Mesodermal cell (in vitro differentiated cells): ENCODE results near the gene DIPK1B.

Experiments used
- H3K27ac ChIP-seq: 2 replicates; pipeline ENCODE4 v1.7.0; 2013; ENCODE audit warnings: mild to moderate bottlenecking, low read depth, low read length, moderate library complexity; ENCODE audit not compliant: severe bottlenecking
- H3K36me3 ChIP-seq: 2 replicates; pipeline ENCODE4 v1.7.1; 2013; ENCODE audit warnings: mild to moderate bottlenecking, low read length, moderate library complexity; ENCODE audit not compliant: control insufficient read depth, insufficient read depth
- H3K4me1 ChIP-seq: one replicate; pipeline ENCODE4 v1.7.1; 2013; ENCODE audit warnings: mild to moderate bottlenecking, low read length; ENCODE audit not compliant: insufficient read depth, control insufficient read depth, poor library complexity, severe bottlenecking
- H3K4me3 ChIP-seq: 2 replicates; pipeline ENCODE4 v1.7.0; 2013; ENCODE audit warnings: low read length, control low read depth, mild to moderate bottlenecking; ENCODE audit not compliant: insufficient read depth, poor library complexity, severe bottlenecking; ENCODE audit errors: extremely low read depth
- H3K9me3 ChIP-seq: 2 replicates; pipeline ENCODE4 v1.7.1; 2013; ENCODE audit warnings: mild to moderate bottlenecking, low read length, moderate library complexity; ENCODE audit not compliant: control insufficient read depth
- WGBS, 2 experiments: methylation state at CpG; one replicate each; pipeline ENCODE4 v1.1.5; 2013; ENCODE audit warnings: missing lambda C conversion rate in 2 of 2; ENCODE audit not compliant: insufficient coverage in 2 of 2; 5-methylcytosine and 5-hydroxymethylcytosine counted together

DIPK1B gene

DNA sequence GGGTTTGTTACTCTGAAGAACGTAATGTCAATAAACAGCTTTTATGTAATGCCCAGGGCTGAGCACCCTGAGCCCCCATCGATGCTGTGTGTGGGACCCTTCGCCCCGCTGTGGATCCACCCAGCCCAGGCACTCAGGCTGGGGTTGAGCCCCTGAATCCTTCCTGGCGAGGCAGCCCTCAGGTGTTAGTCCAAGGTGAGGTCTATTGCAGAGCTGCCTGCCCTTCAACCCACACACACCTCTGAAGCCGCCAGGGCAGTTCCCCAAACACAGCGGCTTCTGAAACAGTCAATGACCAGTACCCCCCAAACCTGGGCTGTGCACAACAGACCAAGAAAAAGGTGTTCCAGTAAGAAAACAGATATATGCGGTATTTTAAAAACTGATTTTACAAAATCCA lies 11.6 kb downstream of the DIPK1B start:
- peaks cover 58% of the 10 kb centered on the region for H3K36me3 ChIP-seq

GRCh38 chr9:136724772-136725171 lies 12.4 kb downstream of the DIPK1B start:
- no peak overlapping the region for H3K4me3 ChIP-seq
- peaks cover 35% of the 10 kb centered on the region for H3K4me1 ChIP-seq
- no peaks in the 10 kb centered on the region for H3K9me3 ChIP-seq
- WGBS, 2 experiments, result 100% methylated on average over 1 to 2 of the region's 7 CpGs
- peaks cover 58% of the 10 kb centered on the region for H3K36me3 ChIP-seq
- H3K27ac ChIP-seq, result no peak overlapping the region

More for the DNA sequence above, 11.6 kb downstream of the DIPK1B start:
- Histone ChIP-seq H3K27ac (no peak overlapping the region), H3K9me3 (no peaks in the 10 kb centered on the region), H3K4me1 (peaks cover 31% of the 10 kb centered on the region), H3K4me3 (no peak overlapping the region)
- WGBS, 2 experiments, result 96 to 100% methylated on average over 4 of the region's 8 CpGs

DNA sequence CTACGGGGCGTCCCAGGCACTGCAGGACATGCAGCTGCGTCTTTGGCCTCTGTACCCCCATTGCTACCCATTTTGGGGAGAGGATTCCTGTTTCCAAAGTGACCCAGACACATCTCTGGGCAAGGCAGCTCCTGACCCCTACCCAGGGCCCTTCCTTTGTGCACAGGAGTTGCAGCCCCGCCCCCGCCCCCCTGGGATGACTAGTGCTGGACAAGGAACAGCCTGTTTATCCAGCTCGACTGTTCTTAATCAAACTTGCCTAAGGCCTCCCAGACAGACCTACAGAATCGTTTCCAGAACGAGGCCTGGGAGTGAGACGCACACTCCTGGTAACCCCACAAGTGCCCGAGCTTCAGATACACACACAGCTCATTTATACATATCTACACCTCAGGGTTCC lies 13.2 kb downstream of the DIPK1B start:
- Histone ChIP-seq H3K36me3 (peaks cover 58% of the 10 kb centered on the region), H3K27ac (peak overlapping the region; percentile 59), H3K4me3 (peak overlapping the region; percentile 74), H3K4me1 (peaks cover 28% of the 10 kb centered on the region), H3K9me3 (no peaks in the 10 kb centered on the region)
- 85 to 92% methylated on average over 7 to 10 of the region's 10 CpGs for WGBS, 2 experiments

- Histone ChIP-seq H3K4me3 (peak overlapping the region; percentile 74), H3K36me3 (peaks cover 53% of the 10 kb centered on the region), H3K27ac (peak overlapping the region; percentile 59)
Observed at GRCh38 chr9:136726118-136726517, 13.7 kb downstream of the DIPK1B start.

DNA sequence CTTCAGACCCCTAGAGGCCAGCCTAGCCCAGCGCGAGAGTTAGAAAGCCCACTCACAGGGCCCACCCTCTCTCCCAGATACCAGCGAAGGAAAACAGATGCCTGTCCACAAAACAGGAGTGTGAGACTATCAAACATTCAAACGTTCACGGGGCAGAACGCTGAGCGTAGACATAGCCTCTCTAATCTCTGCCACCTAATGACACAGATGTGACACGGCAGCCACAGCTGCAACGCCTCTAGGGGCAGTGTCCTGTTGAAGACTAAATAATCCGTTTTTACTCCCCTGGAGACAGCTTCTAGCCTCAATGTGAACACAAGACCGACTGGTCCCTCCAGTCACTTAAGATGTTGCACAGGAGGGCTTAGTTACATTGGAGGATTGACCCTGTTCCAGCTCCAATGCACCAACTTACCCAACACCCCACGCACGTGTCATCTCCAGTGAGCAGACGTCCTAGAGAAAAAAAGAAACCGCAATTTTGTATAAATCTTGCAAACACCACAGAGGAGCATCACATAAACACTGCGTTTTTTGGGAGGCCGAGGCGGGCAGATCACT lies 14.3 kb downstream of the DIPK1B start:
- Histone ChIP-seq H3K4me3 (peak overlapping the region; percentile 74), H3K9me3 (no peaks in the 10 kb centered on the region), H3K4me1 (peaks cover 27% of the 10 kb centered on the region), H3K36me3 (peaks cover 50% of the 10 kb centered on the region), H3K27ac (peak overlapping the region; percentile 59)
- 45 to 53% methylated on average over 11 to 18 of the region's 18 CpGs for WGBS, 2 experiments

More at GRCh38 chr9:136726118-136726517, 13.7 kb downstream of the DIPK1B start:
- H3K9me3 ChIP-seq, result no peaks in the 10 kb centered on the region
- WGBS, 2 experiments, result 85 to 88% methylated on average over 16 of the region's 16 CpGs
- peaks cover 27% of the 10 kb centered on the region for H3K4me1 ChIP-seq

DNA sequence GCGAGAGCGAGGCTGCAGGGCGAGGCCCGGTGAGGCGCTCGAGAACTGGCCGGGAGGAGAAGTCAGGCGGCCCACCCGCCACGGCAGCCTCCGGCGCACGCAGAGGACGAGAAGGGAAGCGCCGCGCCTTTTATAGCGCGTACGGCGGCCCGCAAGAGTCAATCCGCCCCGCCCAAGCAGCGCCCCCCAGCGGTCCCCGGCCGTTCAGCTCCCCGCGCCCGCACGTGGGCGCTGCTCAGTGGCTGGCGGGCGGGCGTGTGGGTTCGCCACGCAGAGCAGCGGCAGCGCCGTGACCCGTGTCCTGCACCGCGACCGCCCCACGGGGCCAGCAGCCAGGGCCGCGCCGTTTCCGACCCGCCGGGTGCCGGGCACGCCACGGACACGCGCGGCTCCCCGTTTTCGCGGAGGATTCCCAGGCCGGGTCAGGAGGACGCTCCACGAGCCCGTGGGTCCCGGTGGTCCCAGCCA lies 15.7 kb downstream of the DIPK1B start:
- Histone ChIP-seq H3K27ac (no peak overlapping the region), H3K9me3 (no peaks in the 10 kb centered on the region), H3K4me3 (peak overlapping the region; percentile 74), H3K4me1 (peaks cover 27% of the 10 kb centered on the region), H3K36me3 (peaks cover 37% of the 10 kb centered on the region)
- WGBS, 2 experiments, result 0 to 1% methylated on average over 58 to 65 of the region's 66 CpGs

- Histone ChIP-seq H3K4me1 (peaks cover 27% of the 10 kb centered on the region), H3K27ac (no peak overlapping the region), H3K36me3 (peaks cover 32% of the 10 kb centered on the region), H3K9me3 (no peaks in the 10 kb centered on the region), H3K4me3 (peak overlapping the region; percentile 74)
- WGBS, 2 experiments, result 7 to 9% methylated on average over 49 to 53 of the region's 53 CpGs
Observed at GRCh38 chr9:136728548-136729123, 16.3 kb downstream of the DIPK1B start.

DNA sequence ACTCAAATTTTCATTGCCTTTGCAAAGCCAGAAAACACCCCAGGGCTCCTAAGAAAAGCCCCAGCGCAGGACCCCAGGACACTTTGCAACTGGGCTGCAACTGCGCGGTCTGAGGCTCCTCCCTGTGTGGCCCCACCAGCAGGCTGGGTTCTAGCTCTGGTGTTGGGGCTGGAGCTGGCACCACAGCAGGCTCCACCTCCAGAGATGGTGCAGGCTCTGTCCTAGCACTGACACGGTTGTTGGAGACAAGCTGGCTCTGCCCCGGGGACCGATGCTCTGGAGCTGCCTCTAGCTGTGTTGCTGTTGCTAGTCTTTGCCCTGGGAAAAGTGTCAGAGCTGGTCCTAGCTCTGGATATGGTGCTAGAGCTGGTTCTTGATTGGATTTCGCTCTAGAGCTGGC lies 16.8 kb downstream of the DIPK1B start:
- no peak overlapping the region for H3K27ac ChIP-seq
- H3K9me3 ChIP-seq, result no peaks in the 10 kb centered on the region
- 86 to 92% methylated on average over 6 to 7 of the region's 7 CpGs for WGBS, 2 experiments
- H3K36me3 ChIP-seq, result peaks cover 27% of the 10 kb centered on the region
- H3K4me1 ChIP-seq, result peaks cover 30% of the 10 kb centered on the region
- peak overlapping the region; percentile 74 for H3K4me3 ChIP-seq

GRCh38 chr9:136729926-136730325 lies 17.6 kb downstream of the DIPK1B start:
- Histone ChIP-seq H3K4me1 (peaks cover 27% of the 10 kb centered on the region), H3K4me3 (no peak overlapping the region), H3K27ac (no peak overlapping the region), H3K36me3 (peaks cover 19% of the 10 kb centered on the region), H3K9me3 (no peaks in the 10 kb centered on the region)
- 92 to 96% methylated on average over 7 to 8 of the region's 8 CpGs for WGBS, 2 experiments

GRCh38 chr9:136732444-136733178 lies 20.2 kb downstream of the DIPK1B start:
- Histone ChIP-seq H3K36me3 (no peaks in the 10 kb centered on the region), H3K27ac (no peak overlapping the region), H3K9me3 (no peaks in the 10 kb centered on the region), H3K4me1 (peaks cover 10% of the 10 kb centered on the region), H3K4me3 (no peak overlapping the region)
- 68 to 77% methylated on average over 11 of the region's 16 CpGs for WGBS, 2 experiments
